T-cell (primary cell): ENCODE measurements around the gene GFY. TPM values are rescaled to one million over a fixed set of nuclear protein-coding genes. Genes with fewer than 3 reads are reported as not detected.

Source experiments
- ATAC-seq, 4 experiments: fragments of 200-7000 bp in 3 of 4; fragments of 150-1000 bp in 1 of 4; cut with Tn5 transposase; replicated peaks in 1 of 4; 1 replicate in 3 of 4; 2 replicates in 1 of 4; pipeline ENCODE4 v1.10.0; 2021; ENCODE audit warnings: moderate library complexity in 3 of 4, mild to moderate bottlenecking in 2 of 4, moderate number of reproducible peaks in 1 of 4
- CTCF ChIA-PET, 2 donors: fragments of 300-600 bp; sonication (Branson Sonifier 250); formaldehyde crosslinking; loops; one replicate each; lab custom pipeline; 2022; ENCODE audit warnings: antibody characterized with exemption in 2 of 2; lab: Charles Lee
- POLR2A ChIA-PET, 2 donors: fragments of 300-600 bp; sonication (Branson Sonifier 250); formaldehyde crosslinking; loops; one replicate each; lab custom pipeline; 2022; ENCODE audit warnings: antibody characterized with exemption in 2 of 2; lab: Charles Lee
- DNase-seq, 35 experiments: peaks; one replicate each; pipeline versions ENCODE4 v3.0.0 to v3.0.0-alpha.2; 2013 to 2023
- H3K27ac ChIP-seq: one replicate; pipeline ENCODE4 v1.5.1; 2013; ENCODE audit warnings: low read length
- H3K27me3 ChIP-seq, 2 experiments: replicated peaks in 1 of 2; 1 replicate in 1 of 2; 2 replicates in 1 of 2; pipeline versions ENCODE4 v1.6.1 to v1.7.0; 2013; ENCODE audit warnings: low read length in 1 of 2, mixed read lengths in 1 of 2; ENCODE audit not compliant: control insufficient read depth in 2 of 2, insufficient read depth in 2 of 2; ENCODE audit errors: extremely low read depth in 1 of 2
- H3K36me3 ChIP-seq, 2 donors: 1 replicate in 1 of 2; 2 replicates in 1 of 2; pipeline versions ENCODE4 v1.6.1 to v1.7.0; 2013; ENCODE audit warnings: low read length in 1 of 2; ENCODE audit not compliant: control insufficient read depth in 2 of 2, insufficient read depth in 1 of 2; ENCODE audit errors: extremely low read depth in 1 of 2
- H3K4me1 ChIP-seq, 2 experiments: 1 replicate in 1 of 2; 2 replicates in 1 of 2; pipeline versions ENCODE4 v1.6.1 to v1.7.0; 2013; ENCODE audit warnings: low read length in 2 of 2, mixed read lengths in 1 of 2; ENCODE audit not compliant: insufficient read depth in 2 of 2, control insufficient read depth in 1 of 2; ENCODE audit errors: extremely low read depth in 1 of 2
- H3K4me3 ChIP-seq, 2 donors: 1 replicate in 1 of 2; 2 replicates in 1 of 2; pipeline versions ENCODE4 v1.5.1 to v1.7.0; 2013; ENCODE audit warnings: mild to moderate bottlenecking in 2 of 2, low read length in 1 of 2, moderate library complexity in 1 of 2; ENCODE audit not compliant: control insufficient read depth in 1 of 2; ENCODE audit errors: extremely low read depth in 1 of 2
- H3K9me3 ChIP-seq: 2 replicates; pipeline ENCODE4 v1.7.0; 2013
- H3K27ac Mint-ChIP-seq, 2 donors: one replicate each; pipeline ENCODE4 v1.8.0; 2020 to 2021; ENCODE audit warnings: mild to moderate bottlenecking in 2 of 2, mixed read lengths in 2 of 2
- H3K27me3 Mint-ChIP-seq, 2 donors: one replicate each; pipeline ENCODE4 v1.8.0; 2021 to 2022; ENCODE audit warnings: mixed read lengths in 2 of 2
- H3K36me3 Mint-ChIP-seq: one replicate; pipeline ENCODE4 v1.8.0; 2021; ENCODE audit warnings: mixed read lengths
- H3K4me1 Mint-ChIP-seq, 3 donors: one replicate each; pipeline ENCODE4 v1.8.0; 2020 to 2022; ENCODE audit warnings: mixed read lengths in 3 of 3, mild to moderate bottlenecking in 1 of 3
- H3K4me3 Mint-ChIP-seq, 3 donors: one replicate each; pipeline ENCODE4 v1.8.0; 2020 to 2022; ENCODE audit warnings: mild to moderate bottlenecking in 3 of 3, mixed read lengths in 3 of 3, moderate library complexity in 3 of 3
- H3K9me3 Mint-ChIP-seq, 3 donors: one replicate each; pipeline ENCODE4 v1.8.0; 2020 to 2022; ENCODE audit warnings: mixed read lengths in 3 of 3
- WGBS: methylation state at CpG from one replicate; pipeline ENCODE4 v1.1.5; 2013; ENCODE audit warnings: missing lambda C conversion rate; ENCODE audit not compliant: insufficient coverage; 5-methylcytosine and 5-hydroxymethylcytosine counted together
- total RNA-seq, 35 experiments: library from RNA in 6 of 35; stranded (reverse) in 6 of 35; fragments of 120-200 nt in 1 of 35; gene quantifications; one replicate each; pipeline versions ENCODE4 v1.2.1 to v1.2.4 and lab custom pipeline; 2013 to 2026

The GFY gene
- total RNA-seq, 5 donors from 2014 or later (not counting 1 experiment from before 2014, with no cell fraction given): 0.16 TPM; not detected in 4

- Mint-ChIP-seq H3K27ac (no peak overlapping the region), H3K4me3 (no peak overlapping the region), H3K27me3 (peaks cover 0 to 1% of the 10 kb centered on the region in 2 donors), H3K9me3 (no peaks in the 10 kb centered on the region), H3K4me1 (peaks cover 23 to 29% (median 29%) of the 10 kb centered on the region in 3 donors), H3K36me3 (no peaks in the 10 kb centered on the region)
- Histone ChIP-seq H3K27ac (no peak overlapping the region), H3K9me3 (no peaks in the 10 kb centered on the region), H3K36me3 (no peaks in the 10 kb centered on the region), H3K4me1 (peaks cover 13 to 34% of the 10 kb centered on the region in 2 experiments), H3K27me3 (peaks cover 0 to 8% of the 10 kb centered on the region in 2 experiments), H3K4me3 (no peak overlapping the region)
- ATAC-seq (no peak), DNase-seq (no peak)
- ChIA-PET POLR2A (no interaction called here), CTCF (interaction anchor here (0.5 to 0.6 kb wide), 2 partner anchors 40 to 540 kb away, joined by 4 to 5 read pairs; no protein-coding TSS in a partner anchor)
- 66% methylated on average over 5 of the region's 15 CpGs for WGBS
Measured at GRCh38 chr19:49395581-49396407, 29.4 kb upstream of the GFY start.

- no peak overlapping the region for H3K27ac ChIP-seq
- CTCF ChIA-PET: interaction anchor here (0.6 kb wide), 2 partner anchors 39 to 67 kb away, joined by 4 to 6 read pairs; no protein-coding TSS in a partner anchor
- no peaks in the 10 kb centered on the region for H3K9me3 ChIP-seq
- H3K27me3 Mint-ChIP-seq: peaks cover 0 to under 1% of the 10 kb centered on the region in 2 donors
- DNase-seq (no peak), ATAC-seq (no peak)
- peak overlapping the region in 1 of 2 donors; percentile 5 for H3K27ac Mint-ChIP-seq
- no peak overlapping the region for H3K4me3 Mint-ChIP-seq
- no peak overlapping the region for H3K4me3 ChIP-seq
- H3K36me3 ChIP-seq: no peaks in the 10 kb centered on the region
- H3K4me1 ChIP-seq: peaks cover 13 to 25% of the 10 kb centered on the region in 2 experiments
- peaks cover 18 to 25% (median 24%) of the 10 kb centered on the region in 3 donors for H3K4me1 Mint-ChIP-seq
- H3K27me3 ChIP-seq: peaks cover 0 to 13% of the 10 kb centered on the region in 2 experiments
- WGBS: 93% methylated on average over 6 of the region's 8 CpGs
- POLR2A ChIA-PET: no interaction called here
- H3K9me3 Mint-ChIP-seq: no peaks in the 10 kb centered on the region
- H3K36me3 Mint-ChIP-seq: no peaks in the 10 kb centered on the region
Measured at GRCh38 chr19:49396738-49397505, 28.3 kb upstream of the GFY start.

GRCh38 chr19:49398001-49398615, 27.1 kb upstream of the GFY start:
- peak in 3 of 4 experiments; percentile 35 to 67 (median 51) for ATAC-seq
- H3K36me3 ChIP-seq: no peaks in the 10 kb centered on the region
- no peaks in the 10 kb centered on the region for H3K9me3 ChIP-seq
- H3K27ac ChIP-seq: no peak overlapping the region
- Mint-ChIP-seq H3K4me1 (peaks cover 15 to 20% (median 19%) of the 10 kb centered on the region in 3 donors), H3K9me3 (no peaks in the 10 kb centered on the region), H3K27me3 (no peaks in the 10 kb centered on the region), H3K27ac (peak overlapping the region; percentile 0 to 34), H3K36me3 (no peaks in the 10 kb centered on the region), H3K4me3 (peak overlapping the region in 1 of 3 donors; percentile 60)
- ChIA-PET CTCF (no interaction called here), POLR2A (interaction anchor here in 1 of 2 donors (0.7 kb wide), 1 partner anchor 16 kb away, joined by 4 read pairs; no protein-coding TSS in a partner anchor)
- H3K4me3 ChIP-seq: no peak overlapping the region
- H3K4me1 ChIP-seq: peaks cover 13 to 21% of the 10 kb centered on the region in 2 experiments
- peaks cover 0 to 13% of the 10 kb centered on the region in 2 experiments for H3K27me3 ChIP-seq
- 43% methylated on average over 6 of the region's 11 CpGs for WGBS
- DNase-seq: no peak

- Histone ChIP-seq H3K9me3 (no peaks in the 10 kb centered on the region), H3K4me3 (no peak overlapping the region), H3K27ac (no peak overlapping the region), H3K4me1 (peaks cover 19 to 24% of the 10 kb centered on the region in 2 experiments), H3K36me3 (no peaks in the 10 kb centered on the region), H3K27me3 (peaks cover 0 to 13% of the 10 kb centered on the region in 2 experiments)
- Mint-ChIP-seq H3K27me3 (no peaks in the 10 kb centered on the region), H3K27ac (peak overlapping the region; percentile 10 to 60), H3K4me3 (peak overlapping the region in 1 of 3 donors; percentile 60), H3K36me3 (no peaks in the 10 kb centered on the region), H3K9me3 (no peaks in the 10 kb centered on the region), H3K4me1 (peaks cover 22 to 27% (median 26%) of the 10 kb centered on the region in 3 donors)
- WGBS: 83% methylated on average over 3 of the region's 6 CpGs
- ATAC-seq (no peak), DNase-seq (no peak)
- ChIA-PET POLR2A (no interaction called here), CTCF (no interaction called here)
Measured at GRCh38 chr19:49398931-49399330, 26.3 kb upstream of the GFY start.

GRCh38 chr19:49400029-49400428, 25.2 kb upstream of the GFY start:
- ATAC-seq: no peak
- Mint-ChIP-seq H3K27ac (no peak overlapping the region), H3K27me3 (no peaks in the 10 kb centered on the region), H3K4me3 (no peak overlapping the region), H3K4me1 (peaks cover 24 to 29% (median 28%) of the 10 kb centered on the region in 3 donors), H3K9me3 (no peaks in the 10 kb centered on the region), H3K36me3 (no peaks in the 10 kb centered on the region)
- DNase-seq: no peak
- no peaks in the 10 kb centered on the region for H3K36me3 ChIP-seq
- H3K4me1 ChIP-seq: peaks cover 19 to 25% of the 10 kb centered on the region in 2 experiments
- POLR2A ChIA-PET: interaction anchor here in 1 of 2 donors (0.5 kb wide), 1 partner anchor 15 kb away, joined by 4 read pairs; no protein-coding TSS in a partner anchor
- no peak overlapping the region for H3K4me3 ChIP-seq
- H3K27me3 ChIP-seq: peaks cover 0 to 6% of the 10 kb centered on the region in 2 experiments
- no peak overlapping the region for H3K27ac ChIP-seq
- H3K9me3 ChIP-seq: no peaks in the 10 kb centered on the region
- CTCF ChIA-PET: interaction anchor here in 1 of 2 donors (0.7 kb wide), 1 partner anchor 14 kb away, joined by 10 read pairs; no protein-coding TSS in a partner anchor
- no CpG with 5 or more reads among the region's 6 CpGs for WGBS
